Stimulated activated CD4-positive, alpha-beta T cell treated with anti-CD3 and anti-CD28 coated beads, TNF-alpha, amount 100 ng/mL, for 4 hours (primary cell): Measurements from ENCODE around the gene RXFP1.
"Not testable (repeated sequence)": the region's sequence is repeated elsewhere in the genome, so short reads cannot be mapped to it uniquely, and the experiment has no call there.

ENCODE experiments used
- DNase-seq, 3 experiments: peaks; one replicate each; pipeline ENCODE4 v3.0.0-alpha.2; 2020; ENCODE audit warnings: low read depth in 3 of 3

The RXFP1 gene

GRCh38 chr4:158613046-158613445, 91.4 kb downstream of the RXFP1 start:
- no peak for DNase-seq

- no peak for DNase-seq
These were observed 96.3 kb downstream of the RXFP1 start for GRCh38 chr4:158617956-158618355.

GRCh38 chr4:158621729-158622128, 100.0 kb downstream of the RXFP1 start:
- no peak for DNase-seq

GRCh38 chr4:158622251-158622650, 100.6 kb downstream of the RXFP1 start:
- no peak for DNase-seq

GRCh38 chr4:158624889-158625478, 103.3 kb downstream of the RXFP1 start:
- no peak for DNase-seq

GRCh38 chr4:158625544-158625943, 103.9 kb downstream of the RXFP1 start:
- DNase-seq: no peak

- DNase-seq: no peak
These were observed 109.2 kb downstream of the RXFP1 start for GRCh38 chr4:158630893-158631292.

GRCh38 chr4:158636619-158637018, 114.9 kb downstream of the RXFP1 start:
- no peak for DNase-seq

- no peak for DNase-seq
These were observed 122.7 kb downstream of the RXFP1 start for GRCh38 chr4:158644356-158644755.

GRCh38 chr4:158644760-158645159, 123.1 kb downstream of the RXFP1 start:
- DNase-seq: no peak

- no peak for DNase-seq
These were observed 127.5 kb downstream of the RXFP1 start for GRCh38 chr4:158649111-158649680.

- DNase-seq: no peak
These were observed 131.2 kb downstream of the RXFP1 start for GRCh38 chr4:158652920-158653319.

GRCh38 chr4:158656439-158656838, 134.8 kb downstream of the RXFP1 start:
- DNase-seq: no peak

GRCh38 chr4:158657291-158657690, 135.6 kb downstream of the RXFP1 start:
- DNase-seq: no peak

- DNase-seq: not testable (repeated sequence)
These were observed 141.6 kb downstream of the RXFP1 start for GRCh38 chr4:158663255-158663654.

GRCh38 chr4:158663707-158664625, 142.3 kb downstream of the RXFP1 start:
- DNase-seq: not testable (repeated sequence)

GRCh38 chr4:158664806-158665205, 143.1 kb downstream of the RXFP1 start:
- no peak for DNase-seq

GRCh38 chr4:158666892-158667291, 145.2 kb downstream of the RXFP1 start:
- DNase-seq: no peak

GRCh38 chr4:158667651-158668198, 146.0 kb downstream of the RXFP1 start:
- no peak for DNase-seq

GRCh38 chr4:158669310-158669709, 147.6 kb downstream of the RXFP1 start:
- no peak for DNase-seq

- peak; percentile 9 to 30 (median 12) for DNase-seq
These were observed 149.4 kb downstream of the RXFP1 start for GRCh38 chr4:158670975-158671664.

- DNase-seq: no peak
These were observed 149.9 kb downstream of the RXFP1 start, which contains the start of gene C4orf46 for GRCh38 chr4:158671665-158671914. Gene C4orf46 (minus strand): TSS chr4:158671887. CDS start chr4:158671801, 86 bp downstream.
